Kidney tubule cell (primary cell): ENCODE results near the gene SLC25A39.
"Not testable (repeated sequence)": the region's sequence is repeated elsewhere in the genome, so short reads cannot be mapped to it uniquely, and the experiment has no call there.

ENCODE experiments used
- DNase-seq: peaks from one replicate; pipeline ENCODE4 v3.0.0-alpha.2; 2018; ENCODE audit warnings: low spot score

SLC25A39 gene

DNA sequence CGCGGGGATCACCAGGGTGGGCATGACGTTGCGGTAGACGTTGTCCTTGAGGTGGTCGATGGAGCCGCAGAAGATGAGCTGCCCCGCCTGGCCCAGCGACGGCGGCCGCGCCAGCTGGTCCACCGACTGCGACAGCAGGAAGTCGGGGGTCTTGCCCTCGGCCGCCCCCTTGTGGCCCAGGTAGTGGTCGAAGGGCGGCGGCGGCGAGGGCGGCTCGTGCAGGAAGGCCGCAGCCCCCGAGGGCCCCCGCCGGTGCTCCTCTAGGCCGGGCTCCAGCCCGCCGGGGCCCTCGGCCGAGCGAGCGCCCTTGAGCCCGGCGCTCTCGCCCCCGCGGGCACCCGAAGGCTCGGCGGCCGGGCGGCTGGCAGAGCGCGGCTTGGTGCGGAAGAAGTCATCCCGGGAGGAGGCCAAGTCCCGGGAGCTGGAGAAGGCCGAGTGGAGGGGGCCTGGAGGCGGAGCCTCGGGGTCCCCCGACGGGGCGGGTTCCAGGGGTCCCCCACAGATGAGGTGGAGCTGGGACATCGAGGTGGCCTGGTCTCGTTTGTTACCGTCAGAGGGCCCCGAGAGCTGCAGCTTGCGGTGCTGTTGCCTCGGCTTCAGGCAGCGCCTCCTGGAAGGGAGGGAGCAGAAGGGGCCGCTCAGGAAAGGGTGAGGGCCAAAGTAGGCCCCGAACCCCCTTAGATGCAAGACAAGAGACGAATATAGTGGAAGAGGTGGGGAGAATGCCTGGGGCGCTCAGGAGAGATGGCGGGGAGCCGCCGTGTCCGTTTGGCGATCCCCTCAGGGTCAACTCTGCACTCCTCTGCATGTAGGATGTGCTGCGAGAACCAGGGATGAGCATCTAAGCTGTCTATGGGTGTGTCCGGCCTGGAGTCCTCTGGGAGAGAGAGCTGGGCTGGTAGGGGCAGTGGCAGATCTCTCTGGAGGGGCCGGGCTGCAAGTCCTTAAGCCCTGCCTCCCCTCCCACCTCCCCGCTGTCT lies 30.2 kb upstream of the SLC25A39 start:
- no peak for DNase-seq

GRCh38 chr17:44353672-44354331 lies 29.2 kb upstream of the SLC25A39 start:
- DNase-seq = no peak

DNA sequence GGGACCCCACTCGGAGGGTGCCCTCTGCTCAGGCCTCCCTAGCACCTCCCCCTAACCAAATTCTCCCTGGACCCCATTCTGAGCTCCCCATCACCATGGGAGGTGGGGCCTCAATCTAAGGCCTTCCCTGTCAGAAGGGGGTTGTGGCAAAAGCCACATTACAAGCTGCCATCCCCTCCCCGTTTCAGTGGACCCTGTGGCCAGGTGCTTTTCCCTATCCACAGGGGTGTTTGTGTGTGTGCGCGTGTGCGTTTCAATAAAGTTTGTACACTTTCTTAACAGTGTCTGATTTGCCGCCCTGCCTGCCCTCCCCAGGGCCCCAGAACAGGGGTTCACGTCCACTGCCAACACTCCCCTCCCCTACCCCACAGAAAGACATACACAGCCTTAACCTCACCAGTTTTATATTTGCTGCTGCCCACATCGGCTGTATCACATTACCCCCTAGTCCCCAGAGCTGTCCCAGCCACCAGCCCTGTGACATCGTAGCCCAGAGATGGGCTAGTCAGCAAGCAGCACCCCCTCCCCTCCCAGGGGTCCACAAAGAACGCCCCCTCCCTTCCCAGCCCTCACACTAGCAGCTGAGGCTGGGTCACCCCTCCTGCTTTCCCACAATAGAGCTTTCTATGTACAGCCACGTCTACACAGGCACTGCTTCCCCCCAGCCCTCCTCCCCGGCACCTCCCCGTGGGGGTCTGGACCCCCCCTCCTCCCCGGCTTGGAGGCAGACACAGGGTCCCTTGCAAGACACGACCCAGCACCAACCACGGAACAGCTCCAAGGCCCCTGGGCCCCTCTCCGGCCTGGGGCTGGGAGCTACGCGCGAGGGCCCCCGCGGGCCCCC lies 28.4 kb upstream of the SLC25A39 start:
- DNase-seq = no peak

DNA sequence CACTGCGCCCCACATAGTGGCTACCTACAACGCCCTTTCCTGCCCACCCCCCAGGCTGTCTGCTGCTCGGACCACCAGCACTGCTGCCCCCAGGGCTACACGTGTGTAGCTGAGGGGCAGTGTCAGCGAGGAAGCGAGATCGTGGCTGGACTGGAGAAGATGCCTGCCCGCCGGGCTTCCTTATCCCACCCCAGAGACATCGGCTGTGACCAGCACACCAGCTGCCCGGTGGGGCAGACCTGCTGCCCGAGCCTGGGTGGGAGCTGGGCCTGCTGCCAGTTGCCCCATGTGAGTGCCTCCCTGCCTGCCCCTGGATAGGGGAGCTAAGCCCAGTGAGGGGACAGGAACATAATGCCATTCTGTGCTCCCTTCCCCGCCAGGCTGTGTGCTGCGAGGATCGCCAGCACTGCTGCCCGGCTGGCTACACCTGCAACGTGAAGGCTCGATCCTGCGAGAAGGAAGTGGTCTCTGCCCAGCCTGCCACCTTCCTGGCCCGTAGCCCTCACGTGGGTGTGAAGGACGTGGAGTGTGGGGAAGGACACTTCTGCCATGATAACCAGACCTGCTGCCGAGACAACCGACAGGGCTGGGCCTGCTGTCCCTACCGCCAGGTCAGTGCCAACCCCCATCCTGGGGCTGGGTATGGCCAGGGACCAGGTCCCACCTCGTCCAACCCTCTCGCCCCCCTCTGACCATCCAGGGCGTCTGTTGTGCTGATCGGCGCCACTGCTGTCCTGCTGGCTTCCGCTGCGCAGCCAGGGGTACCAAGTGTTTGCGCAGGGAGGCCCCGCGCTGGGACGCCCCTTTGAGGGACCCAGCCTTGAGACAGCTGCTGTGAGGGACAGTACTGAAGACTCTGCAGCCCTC lies 27.6 kb upstream of the SLC25A39 start:
- DNase-seq = no peak

- no peak for DNase-seq
These were observed 26.8 kb upstream of the SLC25A39 start for GRCh38 chr17:44351464-44351863.

GRCh38 chr17:44350733-44351226 lies 26.2 kb upstream of the SLC25A39 start:
- DNase-seq = peak; percentile 64

DNA sequence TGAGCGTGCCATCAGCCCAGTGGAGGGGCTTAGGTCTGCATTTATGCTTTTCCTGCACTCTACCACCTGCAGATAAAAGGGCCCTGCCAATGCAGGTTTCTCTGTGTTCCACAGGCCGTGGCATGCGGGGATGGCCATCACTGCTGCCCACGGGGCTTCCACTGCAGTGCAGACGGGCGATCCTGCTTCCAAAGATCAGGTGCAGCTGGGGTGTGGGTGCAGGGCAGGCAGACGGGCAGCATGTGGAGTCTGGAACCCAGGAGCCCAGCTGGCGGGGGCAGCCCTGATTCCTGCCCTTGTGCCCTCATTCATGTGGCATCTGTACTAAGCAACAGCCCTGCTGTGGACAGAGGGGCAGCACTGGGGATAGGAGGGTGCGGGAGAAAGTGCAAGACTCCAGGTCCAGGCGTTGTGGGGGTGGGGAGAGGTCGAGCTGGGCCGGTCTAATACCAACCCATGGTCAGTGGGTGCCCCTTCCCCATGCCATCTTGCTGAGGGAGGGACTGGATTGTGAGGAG lies 25.0 kb upstream of the SLC25A39 start:
- no peak for DNase-seq

DNA sequence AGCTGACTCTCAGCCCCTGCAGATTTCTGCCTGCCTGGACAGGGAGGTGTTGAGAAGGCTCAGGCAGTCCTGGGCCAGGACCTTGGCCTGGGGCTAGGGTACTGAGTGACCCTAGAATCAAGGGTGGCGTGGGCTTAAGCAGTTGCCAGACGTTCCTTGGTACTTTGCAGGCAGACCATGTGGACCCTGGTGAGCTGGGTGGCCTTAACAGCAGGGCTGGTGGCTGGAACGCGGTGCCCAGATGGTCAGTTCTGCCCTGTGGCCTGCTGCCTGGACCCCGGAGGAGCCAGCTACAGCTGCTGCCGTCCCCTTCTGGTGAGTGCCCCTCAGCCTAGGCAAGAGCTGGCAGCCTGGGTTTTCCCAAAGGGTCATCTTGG lies 24.4 kb upstream of the SLC25A39 start:
- DNase-seq = no peak

DNA sequence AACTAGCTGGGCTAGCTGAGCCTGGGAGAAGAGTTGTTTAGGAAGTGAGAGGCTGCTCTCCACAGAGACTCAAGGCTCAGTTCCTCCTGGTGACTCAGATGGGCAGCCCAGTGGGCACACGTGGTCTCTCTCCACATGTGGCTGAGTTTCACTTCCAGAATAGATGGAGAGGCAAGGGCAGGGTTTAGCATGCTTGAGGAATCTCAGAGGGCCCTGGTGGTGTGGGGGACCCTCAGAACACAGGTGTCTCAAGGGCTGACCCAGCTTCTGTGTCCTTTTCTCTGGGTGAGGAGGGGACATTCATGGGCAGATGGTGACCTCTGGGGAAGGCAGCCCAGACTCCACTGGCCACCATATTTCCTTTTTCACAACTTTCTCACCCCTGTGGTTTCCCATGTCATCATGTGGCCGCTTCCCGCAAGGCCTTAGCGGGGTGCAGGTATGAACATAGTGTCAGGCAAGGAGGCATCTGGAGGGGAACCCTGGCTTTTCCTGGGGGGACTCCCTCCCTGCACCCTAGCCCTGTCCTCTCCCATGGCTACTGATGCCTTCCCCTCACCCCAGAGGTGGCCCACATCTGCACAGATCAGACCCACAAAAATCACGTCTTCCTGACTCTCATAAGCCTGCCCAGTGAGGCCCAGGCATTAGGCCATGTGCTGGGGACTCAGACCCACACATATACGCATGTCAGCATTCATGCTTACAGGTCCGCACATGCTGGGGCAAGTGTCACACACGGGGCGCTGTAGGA lies 23.8 kb upstream of the SLC25A39 start:
- DNase-seq = peak; percentile 64

DNA sequence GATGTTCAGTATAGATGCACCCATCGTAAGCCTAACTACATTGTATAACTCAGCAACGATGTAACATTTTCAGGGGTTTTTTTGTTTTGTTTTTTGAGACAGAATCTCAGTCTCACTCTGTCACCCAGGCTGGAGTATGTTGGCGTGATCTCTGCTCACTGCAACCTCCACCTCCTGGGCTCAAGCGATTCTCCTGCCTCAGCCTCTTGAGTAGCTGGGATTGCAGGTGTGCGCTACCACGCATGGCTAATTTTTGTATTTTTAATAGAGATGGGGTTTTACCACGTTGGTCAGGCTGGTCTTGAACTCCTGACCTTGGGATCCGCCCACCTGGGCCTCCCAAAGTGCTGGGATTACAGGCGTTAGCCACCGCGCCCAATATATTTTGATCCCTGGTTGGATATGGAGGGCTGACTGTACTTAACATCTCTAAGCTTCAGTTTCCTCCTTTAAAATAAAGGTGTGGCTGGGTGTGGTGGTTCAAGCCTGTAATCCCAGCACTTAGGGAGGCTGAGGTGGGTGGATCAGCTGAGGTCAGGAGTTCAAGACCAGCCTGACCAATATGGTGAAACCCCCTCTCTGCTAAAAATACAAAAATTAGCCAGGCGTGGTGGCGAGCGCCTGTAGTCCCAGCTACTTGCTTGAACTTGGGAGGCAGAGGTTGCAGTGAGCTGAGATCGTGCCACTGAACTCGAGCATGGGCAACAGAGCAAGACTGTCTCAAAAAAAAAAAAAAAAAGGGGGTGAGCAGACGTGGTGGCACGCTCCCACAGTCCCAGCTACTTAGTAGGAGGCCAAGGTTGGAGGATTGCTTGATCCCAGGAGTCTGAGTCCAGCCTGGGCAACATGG lies 22.8 kb upstream of the SLC25A39 start:
- DNase-seq = not testable (repeated sequence)

- no peak for DNase-seq
These were observed 21.6 kb upstream of the SLC25A39 start for GRCh38 chr17:44346064-44346844.

- DNase-seq = peak; percentile 82
These were observed 20.9 kb upstream of the SLC25A39 start for GRCh38 chr17:44345454-44346026.

GRCh38 chr17:44344939-44345453 lies 20.4 kb upstream of the SLC25A39 start, which contains the start of gene GRN:
GRN (plus strand) TSS chr17:44345302; CDS start chr17:44349165, 3,863 bp downstream.
- DNase-seq = peak; percentile 98

GRCh38 chr17:44343510-44344209 lies 19.0 kb upstream of the SLC25A39 start:
- DNase-seq = no peak

- not testable (repeated sequence) for DNase-seq
These were observed 15.9 kb upstream of the SLC25A39 start for GRCh38 chr17:44340553-44340952.

- DNase-seq = peak; percentile 84
These were observed 14.1 kb upstream of the SLC25A39 start for GRCh38 chr17:44338702-44339101.

DNA sequence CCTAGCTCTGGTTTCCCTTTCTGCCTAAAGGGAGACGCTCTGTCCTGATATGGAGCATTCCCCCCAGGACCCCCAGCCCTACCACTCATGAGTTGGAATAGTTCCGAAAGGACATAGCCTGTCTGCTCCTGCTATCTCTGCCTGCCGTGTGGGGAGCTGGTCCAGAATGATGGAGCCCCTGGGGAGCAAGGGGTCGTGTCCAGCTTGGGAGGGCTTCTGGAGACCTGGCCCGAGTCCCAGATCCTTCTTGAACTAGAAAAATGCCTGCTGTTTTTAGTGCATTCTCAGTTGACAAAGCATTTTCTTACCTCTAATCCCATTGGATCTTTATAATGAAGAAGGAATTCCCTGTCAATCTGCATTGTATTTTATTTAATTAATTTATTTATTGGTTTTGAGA lies 11.3 kb upstream of the SLC25A39 start:
- no peak for DNase-seq
